Stomach (tissue), 9 donors: Measurements from ENCODE around the gene POMT1. TPM values are rescaled to one million over a fixed set of nuclear protein-coding genes. Genes with fewer than 3 reads are reported as not detected.

Experiments used
- DNase-seq, 2 donors: peaks; one replicate each; pipeline versions ENCODE4 v3.0.0 to v3.0.0-alpha.2; 2013 to 2019
- H3K27ac ChIP-seq, 5 donors: fragments of 200-600 bp in 4 of 5; sonication (generic) in 4 of 5; one replicate each; pipeline ENCODE4 v1.5.1; 2013 to 2019; ENCODE audit warnings: mild to moderate bottlenecking in 1 of 5, moderate library complexity in 1 of 5
- H3K27me3 ChIP-seq, 3 donors: fragments of 200-600 bp; sonication (generic); one replicate each; pipeline ENCODE4 v1.5.1; 2017 to 2019; ENCODE audit warnings: mixed run types in 1 of 3
- H3K36me3 ChIP-seq, 4 donors: fragments of 200-600 bp; sonication (generic); 1 replicate in 3 of 4; 2 replicates in 1 of 4; pipeline ENCODE4 v1.5.1; 2016 to 2019
- H3K4me1 ChIP-seq, 4 donors: fragments of 200-600 bp; sonication (generic); one replicate each; pipeline ENCODE4 v1.5.1; 2016 to 2019
- H3K4me3 ChIP-seq, 4 donors: fragments of 200-600 bp; sonication (generic) in 3 of 4; one replicate each; pipeline ENCODE4 v1.5.1; 2016 to 2019; ENCODE audit warnings: mild to moderate bottlenecking in 1 of 4
- H3K9me3 ChIP-seq, 4 donors: fragments of 200-600 bp; sonication (generic); one replicate each; pipeline ENCODE4 v1.5.1; 2016 to 2019
- CTCF ChIP-seq, 7 experiments: fragments of 450-650 bp in 4 of 7; fragments of 200-600 bp in 3 of 7; sonication (generic) in 3 of 7; IDR thresholded peaks; one replicate each; pipeline ENCODE4 v1.5.1; 2016 to 2019; ENCODE audit warnings: antibody characterized with exemption in 7 of 7, control low read depth in 2 of 7, mild to moderate bottlenecking in 1 of 7
- EP300 ChIP-seq: sonication (generic); formaldehyde crosslinking; IDR thresholded peaks from one replicate; pipeline ENCODE4 v1.6.1; 2017; ENCODE audit warnings: antibody characterized with exemption
- POLR2A ChIP-seq, 4 donors: fragments of 450-650 bp; IDR thresholded peaks; one replicate each; pipeline ENCODE4 v1.6.1; 2016; ENCODE audit warnings: antibody characterized with exemption in 4 of 4, control low read depth in 2 of 4, mild to moderate bottlenecking in 1 of 4, moderate library complexity in 1 of 4
- POLR2AphosphoS5 ChIP-seq, 3 donors: sonication (generic); formaldehyde crosslinking; IDR thresholded peaks; one replicate each; pipeline ENCODE4 v1.6.1; 2016; ENCODE audit warnings: antibody characterized with exemption in 3 of 3
- WGBS, 5 donors: extraction: QIAGEN DNeasy Blood & Tissue Kit in 3 of 5; methylation state at CpG; one replicate each; pipeline versions ENCODE4 v1.1.5 to v1.1.7; 2013 to 2018; 5-methylcytosine and 5-hydroxymethylcytosine counted together
- intact Hi-C: fragments of 100-400 bp; cut with DNase I; formaldehyde crosslinking; loops from one replicate; pipeline ENCODE4 v1.15.1; 2023; ENCODE audit warnings: low total_unique reads
- polyA plus RNA-seq, 3 donors: library from polyadenylated mRNA; stranded (reverse); fragments of 200-250 nt; gene quantifications; one replicate each; pipeline ENCODE4 v1.2.3, GENCODE V29; 2013
- total RNA-seq, 5 donors: library from RNA; depleted of rRNA; stranded (reverse); fragments of >200 nt; gene quantifications; one replicate each; pipeline versions ENCODE4 v1.1.0 to v1.2.3, GENCODE V29; 2014 to 2016
- donor health status: healthy with polysubstance abuse.
- donor health status: Bipolar disorder and iron deficiency.
- donor health status: healthy.

POMT1 gene
- total and polyA plus RNA-seq, 8 donors, result 3.5 to 59.7 (median 16.2) TPM

- H3K27ac ChIP-seq, result no peak overlapping the region
- DNase-seq, result no peak
- H3K27me3 ChIP-seq, result peaks cover 0 to 31% (median 17%) of the 10 kb centered on the region in 3 donors
- peaks cover 0 to 12% (median 5%) of the 10 kb centered on the region in 4 donors for H3K36me3 ChIP-seq
- no peak overlapping the region for H3K4me3 ChIP-seq
- WGBS, 5 donors, result 26 to 70% (median 43%) methylated on average over 1 of the region's 1 CpG
- TF ChIP-seq CTCF (IDR thresholded peaks at IDR 0.05) (no peak), EP300 (no peak), POLR2AphosphoS5 (IDR thresholded peaks at IDR 0.05) (no peak), POLR2A (IDR thresholded peaks at IDR 0.05) (no peak)
- intact Hi-C loops, result no loop called here
- no peaks in the 10 kb centered on the region for H3K4me1 ChIP-seq
- peaks cover 0 to 9% (median 4%) of the 10 kb centered on the region in 4 donors for H3K9me3 ChIP-seq
These were observed 56.8 kb downstream of the POMT1 start for GRCh38 chr9:131559421-131560000.

- Histone ChIP-seq H3K4me1 (no peaks in the 10 kb centered on the region), H3K27ac (no peak overlapping the region), H3K36me3 (peaks cover 0 to 12% (median 0%) of the 10 kb centered on the region in 4 donors), H3K27me3 (peaks cover 0 to 3% (median 0%) of the 10 kb centered on the region in 3 donors), H3K4me3 (no peak overlapping the region), H3K9me3 (peaks cover 0 to 9% (median 4%) of the 10 kb centered on the region in 4 donors)
- peak in 1 of 2 donors; percentile 58 for DNase-seq
- WGBS, 5 donors, result 60 to 65% (median 60%) methylated on average over 9 of the region's 9 CpGs
- intact Hi-C loops, result no loop called here
- TF ChIP-seq CTCF (IDR thresholded peaks at IDR 0.05) (no peak), EP300 (no peak), POLR2AphosphoS5 (IDR thresholded peaks at IDR 0.05) (no peak), POLR2A (IDR thresholded peaks at IDR 0.05) (no peak)
These were observed 59.6 kb downstream of the POMT1 start for GRCh38 chr9:131562032-131562959.

GRCh38 chr9:131565369-131565768 lies 62.7 kb downstream of the POMT1 start:
- H3K27me3 ChIP-seq, result no peaks in the 10 kb centered on the region
- H3K4me3 ChIP-seq, result no peak overlapping the region
- no peak overlapping the region for H3K27ac ChIP-seq
- TF ChIP-seq CTCF (IDR thresholded peaks at IDR 0.05), result no peak
- intact Hi-C loops, result no loop called here
- peaks cover 0 to 11% (median 7%) of the 10 kb centered on the region in 4 donors for H3K36me3 ChIP-seq
- peaks cover 0 to 9% (median 4%) of the 10 kb centered on the region in 4 donors for H3K9me3 ChIP-seq
- 86 to 93% (median 89%) methylated on average over 5 of the region's 5 CpGs for WGBS, 5 donors
- H3K4me1 ChIP-seq, result no peaks in the 10 kb centered on the region
- DNase-seq, result no peak

- H3K4me1 ChIP-seq, result no peaks in the 10 kb centered on the region
- H3K27ac ChIP-seq, result no peak overlapping the region
- H3K9me3 ChIP-seq, result peaks cover 0 to 9% (median 4%) of the 10 kb centered on the region in 4 donors
- intact Hi-C loops, result no loop called here
- 97 to 100% (median 98%) methylated on average over 3 of the region's 3 CpGs for WGBS, 5 donors
- H3K36me3 ChIP-seq, result peaks cover 0 to 15% (median 9%) of the 10 kb centered on the region in 4 donors
- no peak overlapping the region for H3K4me3 ChIP-seq
- H3K27me3 ChIP-seq, result no peaks in the 10 kb centered on the region
- no peak for DNase-seq
- TF ChIP-seq EP300, result no peak
- no peak for TF ChIP-seq CTCF (IDR thresholded peaks at IDR 0.05)
- TF ChIP-seq POLR2A (IDR thresholded peaks at IDR 0.05), result no peak
- no peak for TF ChIP-seq POLR2AphosphoS5 (IDR thresholded peaks at IDR 0.05)
These were observed 63.4 kb downstream of the POMT1 start for GRCh38 chr9:131566158-131566557.
